A549 (cell line): ENCODE results near the gene GARIN1A. TPM values are rescaled to one million over a fixed set of nuclear protein-coding genes. Genes with fewer than 3 reads are reported as not detected.

Source experiments
- ATAC-seq, 2 experiments: fragments of 200-7000 bp in 1 of 2; fragments of >200 bp in 1 of 2; cut with Nextera tagmentation in 1 of 2; cut with Tn5 transposase in 1 of 2; 3 replicates each; pipeline versions ENCODE4 v1.8.0 to v1.9.1; 2018 to 2020; ENCODE audit warnings: mild to moderate bottlenecking in 1 of 2, moderate library complexity in 1 of 2
- CTCF ChIA-PET: fragments of 300-600 bp; sonication (Branson Sonifier 250); formaldehyde crosslinking; extraction: SDS; loops from one replicate; lab custom pipeline; 2021; ENCODE audit warnings: antibody characterized with exemption, inconsistent platforms; lab: Yijun Ruan, JAX
- POLR2A ChIA-PET: fragments of 350-600 bp; formaldehyde crosslinking; extraction: SDS; loops from one replicate; lab custom pipeline; 2021; ENCODE audit warnings: antibody characterized with exemption, inconsistent platforms; lab: Yijun Ruan, JAX
- DNase-seq, 2 experiments: peaks; one replicate each; pipeline versions ENCODE4 v3.0.0 to v3.0.0-alpha.2; 2011 to 2016; ENCODE audit warnings: low read depth in 1 of 2, low spot score in 1 of 2
- FAIRE-seq: peaks from 2 replicates; lab custom pipeline; 2011; peaks lifted over from hg19 to GRCh38; lab: Jason Lieb, UNC
- H3K27ac ChIP-seq, 2 experiments: fragments of >200 bp; sonication (Bioruptor Twin); formaldehyde crosslinking; 3 replicates each; pipeline ENCODE4 v1.5.1; 2016 to 2017
- H3K4me1 ChIP-seq: fragments of >200 bp; sonication (Bioruptor Twin); formaldehyde crosslinking; 3 replicates; pipeline ENCODE4 v1.6.1; 2016
- H3K4me2 ChIP-seq: fragments of >200 bp; sonication (Bioruptor Twin); formaldehyde crosslinking; 3 replicates; pipeline ENCODE4 v1.6.1; 2016
- H3K4me3 ChIP-seq: fragments of >200 bp; sonication (Bioruptor Twin); formaldehyde crosslinking; 3 replicates; pipeline ENCODE4 v1.5.1; 2016
- H3K9me3 ChIP-seq: fragments of >200 bp; sonication (Bioruptor Twin); formaldehyde crosslinking; 3 replicates; pipeline ENCODE4 v1.6.1; 2016
- BHLHE40 ChIP-seq: IDR thresholded peaks from 2 replicates; pipeline ENCODE4 v1.6.1; 2012; ENCODE audit warnings: low read depth, low read length, inconsistent platforms
- CBX2 ChIP-seq: fragments of 200-600 bp; sonication (generic); IDR thresholded peaks from 2 replicates; pipeline ENCODE4 v1.6.1; 2016; ENCODE audit warnings: low read depth, mild to moderate bottlenecking, borderline replicate concordance
- CHD4 ChIP-seq: fragments of 200-600 bp; sonication (generic); IDR thresholded peaks from 2 replicates; pipeline ENCODE4 v1.6.1; 2016; ENCODE audit warnings: antibody characterized with exemption, mild to moderate bottlenecking, borderline replicate concordance
- EHF ChIP-seq: fragments of 250-450 bp; sonication (Bioruptor Pico); IDR thresholded peaks from 2 replicates; pipeline ENCODE4 v1.5.0; 2020; ENCODE audit warnings: mild to moderate bottlenecking
- EP300 ChIP-seq, 2 experiments: fragments of >200 bp; sonication (Bioruptor Twin); formaldehyde crosslinking; IDR thresholded peaks; 2 replicates in 1 of 2; 3 replicates in 1 of 2; pipeline ENCODE4 v1.6.1; 2016 to 2017
- FOSL2 ChIP-seq, 2 experiments: fragments of 450-650 bp in 1 of 2; fragments of >200 bp in 1 of 2; sonication (Bioruptor Twin) in 1 of 2; formaldehyde crosslinking; IDR thresholded peaks; 2 replicates each; pipeline versions ENCODE4 v1.5.0 to v1.6.1; 2016 to 2020; ENCODE audit warnings: mild to moderate bottlenecking in 1 of 2, moderate library complexity in 1 of 2
- FOXS1 ChIP-seq: fragments of 250-450 bp; sonication (Bioruptor Pico); IDR thresholded peaks from 2 replicates; pipeline ENCODE4 v1.5.0; 2020; ENCODE audit warnings: mild to moderate bottlenecking, moderate library complexity
- GATA3 ChIP-seq: IDR thresholded peaks from 2 replicates; pipeline ENCODE4 v1.6.1; 2012; ENCODE audit warnings: borderline replicate concordance
- HOXA7 ChIP-seq: fragments of 250-450 bp; sonication (Bioruptor Pico); IDR thresholded peaks from 2 replicates; pipeline ENCODE4 v1.5.0; 2020; ENCODE audit warnings: mild to moderate bottlenecking, moderate library complexity
- HOXB5 ChIP-seq: fragments of 250-450 bp; sonication (Bioruptor Pico); IDR thresholded peaks from 2 replicates; pipeline ENCODE4 v1.5.0; 2020; ENCODE audit warnings: mild to moderate bottlenecking, moderate library complexity
- JUN ChIP-seq, 2 experiments: fragments of >200 bp; sonication (Bioruptor Twin); formaldehyde crosslinking; IDR thresholded peaks; 2 replicates in 1 of 2; 3 replicates in 1 of 2; pipeline ENCODE4 v1.6.1; 2016 to 2017
- KDM5A ChIP-seq: fragments of 200-600 bp; sonication (generic); IDR thresholded peaks from 2 replicates; pipeline ENCODE4 v1.6.1; 2016; ENCODE audit warnings: antibody characterized with exemption, mild to moderate bottlenecking
- MAZ ChIP-seq: fragments of 150-350 bp; IDR thresholded peaks from 2 replicates; pipeline ENCODE4 v1.6.1; 2014; ENCODE audit warnings: antibody characterized with exemption, low read depth, low read length, borderline replicate concordance
- MYC ChIP-seq: IDR thresholded peaks from 2 replicates; pipeline ENCODE4 v1.6.1; 2012; ENCODE audit warnings: mild to moderate bottlenecking, inconsistent platforms, low read length, improper control_type of control experiment, borderline replicate concordance
- POLR2A ChIP-seq: IDR thresholded peaks from 2 replicates; pipeline ENCODE4 v1.6.1; 2012; ENCODE audit warnings: mild to moderate bottlenecking, low read length
- RAD21 ChIP-seq, 2 experiments: fragments of >200 bp in 1 of 2; sonication (Bioruptor Twin) in 1 of 2; formaldehyde crosslinking in 1 of 2; IDR thresholded peaks in 1 of 2; conservative IDR thresholded peaks in 1 of 2; 2 replicates in 1 of 2; 3 replicates in 1 of 2; pipeline ENCODE4 v1.6.1; 2012 to 2018; ENCODE audit warnings: inconsistent platforms in 1 of 2
- RFX5 ChIP-seq: fragments of 450-650 bp; IDR thresholded peaks from 2 replicates; pipeline ENCODE4 v1.7.1; 2014; ENCODE audit warnings: antibody characterized with exemption, mild to moderate bottlenecking, moderate library complexity
- SMC3 ChIP-seq: fragments of >200 bp; sonication (Bioruptor Twin); formaldehyde crosslinking; IDR thresholded peaks from 3 replicates; pipeline ENCODE4 v1.6.1; 2018; ENCODE audit warnings: inconsistent platforms
- SREBF2 ChIP-seq: fragments of 450-650 bp; IDR thresholded peaks from 2 replicates; pipeline ENCODE4 v1.6.1; 2014; ENCODE audit warnings: mild to moderate bottlenecking, moderate library complexity
- TP53 ChIP-seq: fragments of 250-450 bp; sonication (Bioruptor Pico); IDR thresholded peaks from 2 replicates; pipeline ENCODE4 v1.5.0; 2021; ENCODE audit warnings: mild to moderate bottlenecking, moderate library complexity
- ZC3H11A ChIP-seq: fragments of 450-650 bp; IDR thresholded peaks from 2 replicates; pipeline ENCODE4 v1.6.1; 2014; ENCODE audit warnings: antibody characterized with exemption, mild to moderate bottlenecking
- ZNF302 ChIP-seq: fragments of 250-450 bp; sonication (Bioruptor Pico); IDR thresholded peaks from 2 replicates; pipeline ENCODE4 v1.9.0; 2021; ENCODE audit warnings: inconsistent platforms, mild to moderate bottlenecking, moderate library complexity
- WGBS: methylation state at CpG from one replicate; pipeline ENCODE4 v1.1.6; 2017; ENCODE audit errors: missing lambda C conversion rate; 5-methylcytosine and 5-hydroxymethylcytosine counted together
- polyA plus RNA-seq, 4 experiments: library from polyadenylated mRNA; depleted of rRNA in 3 of 4; stranded (reverse); fragments of >200 nt; fragmentation: RNase III in 1 of 4; extraction: RNeasy Plus Mini Kit Qiagen cat#74134 plus additional on column Dnase treatment in 1 of 4; gene quantifications; 2 replicates in 3 of 4; 3 replicates in 1 of 4; pipeline ENCODE4 v1.2.3, GENCODE V29; 2011 to 2017
- TF ChIP-seq, protein P1 (sequence below): IDR thresholded peaks from 2 replicates; pipeline ENCODE4 v1.6.1; 2012; ENCODE audit warnings: low read depth, borderline replicate concordance
- TF ChIP-seq, protein P2 (sequence below): fragments of >200 bp; sonication (Bioruptor Twin); formaldehyde crosslinking; IDR thresholded peaks from 3 replicates; pipeline ENCODE4 v1.6.1; 2016
- TF ChIP-seq, protein P3 (sequence below): fragments of >200 bp; sonication (Bioruptor Twin); formaldehyde crosslinking; IDR thresholded peaks from 3 replicates; pipeline ENCODE4 v1.5.1; 2016
- TF ChIP-seq, protein P4 (sequence below): fragments of 150-350 bp; IDR thresholded peaks from 2 replicates; pipeline ENCODE4 v1.6.1; 2014; ENCODE audit warnings: low read depth, mild to moderate bottlenecking, low read length
- TF ChIP-seq, protein P5 (sequence below): fragments of 250-450 bp; sonication (Bioruptor Pico); IDR thresholded peaks from 2 replicates; pipeline ENCODE4 v1.5.0; 2021; ENCODE audit warnings: mild to moderate bottlenecking, moderate library complexity, borderline replicate concordance

Gene GARIN1A
- polyA plus RNA-seq, 2 of the 4 experiments (the other 2 are of a cell fraction) = 0.30 to 0.37 TPM

DNA sequence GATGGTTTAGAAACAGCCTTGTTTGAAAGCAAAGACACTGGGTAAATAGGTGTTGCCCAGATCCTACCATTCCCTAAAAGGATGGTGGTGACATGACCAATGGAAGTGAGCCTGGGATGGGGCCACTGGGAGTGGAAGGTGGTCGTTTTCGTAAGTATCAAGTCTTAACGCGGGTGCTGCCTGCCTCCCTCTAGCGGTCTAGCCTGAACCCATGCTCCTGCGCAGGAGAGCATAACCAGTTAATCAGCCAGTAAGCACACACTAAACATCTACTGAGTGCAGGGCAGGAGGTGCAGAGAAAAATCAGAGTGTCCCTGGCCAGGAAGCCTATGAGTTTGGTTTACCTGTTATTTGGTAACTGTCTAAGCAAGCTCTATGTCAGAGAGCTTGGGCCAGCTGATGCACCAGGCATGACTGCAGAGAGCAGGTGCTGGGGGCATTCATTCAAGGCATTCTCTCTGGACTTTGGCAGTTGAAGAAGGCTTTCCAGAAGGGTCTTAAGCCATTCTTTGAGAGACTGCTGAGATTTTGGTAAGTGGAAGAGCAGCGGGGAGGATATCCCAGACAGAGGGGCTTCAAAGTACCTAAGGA is 930 bp downstream of the GARIN1A start:
- H3K4me3 ChIP-seq = no peak overlapping the region
- peak in 1 of 2 experiments; percentile 43 for DNase-seq
- TF ChIP-seq SMC3 (0 out of 3 replicates have a peak, but pooled peaks have one; percentile 14), GATA3 (no peak), SREBF2 (no peak), JUN (IDR thresholded peaks at IDR 0.05) (no peak), KDM5A (no peak), EP300 (IDR thresholded peaks at IDR 0.05) (no peak)
- TF ChIP-seq, protein P1, sequence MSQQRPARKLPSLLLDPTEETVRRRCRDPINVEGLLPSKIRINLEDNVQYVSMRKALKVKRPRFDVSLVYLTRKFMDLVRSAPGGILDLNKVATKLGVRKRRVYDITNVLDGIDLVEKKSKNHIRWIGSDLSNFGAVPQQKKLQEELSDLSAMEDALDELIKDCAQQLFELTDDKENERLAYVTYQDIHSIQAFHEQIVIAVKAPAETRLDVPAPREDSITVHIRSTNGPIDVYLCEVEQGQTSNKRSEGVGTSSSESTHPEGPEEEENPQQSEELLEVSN = no peak
- TF ChIP-seq, protein P2, sequence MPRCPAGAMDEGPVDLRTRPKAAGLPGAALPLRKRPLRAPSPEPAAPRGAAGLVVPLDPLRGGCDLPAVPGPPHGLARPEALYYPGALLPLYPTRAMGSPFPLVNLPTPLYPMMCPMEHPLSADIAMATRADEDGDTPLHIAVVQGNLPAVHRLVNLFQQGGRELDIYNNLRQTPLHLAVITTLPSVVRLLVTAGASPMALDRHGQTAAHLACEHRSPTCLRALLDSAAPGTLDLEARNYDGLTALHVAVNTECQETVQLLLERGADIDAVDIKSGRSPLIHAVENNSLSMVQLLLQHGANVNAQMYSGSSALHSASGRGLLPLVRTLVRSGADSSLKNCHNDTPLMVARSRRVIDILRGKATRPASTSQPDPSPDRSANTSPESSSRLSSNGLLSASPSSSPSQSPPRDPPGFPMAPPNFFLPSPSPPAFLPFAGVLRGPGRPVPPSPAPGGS = no peak
- TF ChIP-seq, protein P3, sequence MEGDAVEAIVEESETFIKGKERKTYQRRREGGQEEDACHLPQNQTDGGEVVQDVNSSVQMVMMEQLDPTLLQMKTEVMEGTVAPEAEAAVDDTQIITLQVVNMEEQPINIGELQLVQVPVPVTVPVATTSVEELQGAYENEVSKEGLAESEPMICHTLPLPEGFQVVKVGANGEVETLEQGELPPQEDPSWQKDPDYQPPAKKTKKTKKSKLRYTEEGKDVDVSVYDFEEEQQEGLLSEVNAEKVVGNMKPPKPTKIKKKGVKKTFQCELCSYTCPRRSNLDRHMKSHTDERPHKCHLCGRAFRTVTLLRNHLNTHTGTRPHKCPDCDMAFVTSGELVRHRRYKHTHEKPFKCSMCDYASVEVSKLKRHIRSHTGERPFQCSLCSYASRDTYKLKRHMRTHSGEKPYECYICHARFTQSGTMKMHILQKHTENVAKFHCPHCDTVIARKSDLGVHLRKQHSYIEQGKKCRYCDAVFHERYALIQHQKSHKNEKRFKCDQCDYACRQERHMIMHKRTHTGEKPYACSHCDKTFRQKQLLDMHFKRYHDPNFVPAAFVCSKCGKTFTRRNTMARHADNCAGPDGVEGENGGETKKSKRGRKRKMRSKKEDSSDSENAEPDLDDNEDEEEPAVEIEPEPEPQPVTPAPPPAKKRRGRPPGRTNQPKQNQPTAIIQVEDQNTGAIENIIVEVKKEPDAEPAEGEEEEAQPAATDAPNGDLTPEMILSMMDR = peak; percentile 33
- ATAC-seq = peak; percentile 78 to 87
- H3K27ac ChIP-seq = no peak overlapping the region
- H3K4me1 ChIP-seq = no peaks in the 10 kb centered on the region
- no peaks in the 10 kb centered on the region for H3K9me3 ChIP-seq
- no peak overlapping the region for H3K4me2 ChIP-seq
- CTCF ChIA-PET = interaction anchor here (0.8 to 2.3 kb wide), 6 partner anchors 9 to 207 kb away, joined by 3 to 8 read pairs (median 3); no protein-coding TSS in a partner anchor
- WGBS = 24% methylated on average over 7 of the region's 7 CpGs
- no peak for FAIRE-seq
- POLR2A ChIA-PET = interaction anchor here (0.6 kb wide), 1 partner anchor 207 kb away, joined by 3 read pairs; no protein-coding TSS in a partner anchor

DNA sequence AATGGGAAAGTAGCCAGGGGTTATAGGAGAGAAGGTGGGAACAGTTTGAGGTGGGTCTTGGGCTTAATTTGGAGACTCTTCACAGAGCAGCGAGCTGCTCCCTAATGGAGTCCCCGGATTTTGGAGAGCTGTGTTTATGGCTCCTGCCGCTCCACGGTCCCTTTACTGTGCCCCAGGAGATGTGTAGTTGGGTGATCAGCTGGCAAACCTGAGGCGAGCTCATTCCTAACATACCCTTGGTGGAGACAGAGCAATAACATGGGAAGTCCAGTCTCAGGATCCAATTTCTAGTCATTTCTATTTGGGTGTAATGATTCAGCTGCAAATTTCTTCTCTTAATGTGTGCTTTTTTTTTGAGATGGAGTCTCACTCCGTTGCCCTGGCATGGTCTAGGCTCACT is 1.5 kb downstream of the GARIN1A start:
- no peak for TF ChIP-seq BHLHE40
- no peak for TF ChIP-seq FOSL2 (IDR thresholded peaks at IDR 0.05)
- no peak for TF ChIP-seq FOSL2 (CRISPR knock-in tag; IDR thresholded peaks at IDR 0.05)
- TF ChIP-seq, protein P4, sequence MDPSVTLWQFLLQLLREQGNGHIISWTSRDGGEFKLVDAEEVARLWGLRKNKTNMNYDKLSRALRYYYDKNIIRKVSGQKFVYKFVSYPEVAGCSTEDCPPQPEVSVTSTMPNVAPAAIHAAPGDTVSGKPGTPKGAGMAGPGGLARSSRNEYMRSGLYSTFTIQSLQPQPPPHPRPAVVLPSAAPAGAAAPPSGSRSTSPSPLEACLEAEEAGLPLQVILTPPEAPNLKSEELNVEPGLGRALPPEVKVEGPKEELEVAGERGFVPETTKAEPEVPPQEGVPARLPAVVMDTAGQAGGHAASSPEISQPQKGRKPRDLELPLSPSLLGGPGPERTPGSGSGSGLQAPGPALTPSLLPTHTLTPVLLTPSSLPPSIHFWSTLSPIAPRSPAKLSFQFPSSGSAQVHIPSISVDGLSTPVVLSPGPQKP = no peak
- TF ChIP-seq ZC3H11A = no peak
- no peak for TF ChIP-seq JUN (IDR thresholded peaks at IDR 0.05)
- TF ChIP-seq, protein P1 = no peak
- TF ChIP-seq RAD21 (conservative IDR thresholded peaks at IDR 0.05 in 1 of 2, IDR thresholded peaks at IDR 0.05 in 1 of 2) = no peak
- no peak for TF ChIP-seq EHF (CRISPR knock-in tag)
- TF ChIP-seq CHD4 = no peak
- TF ChIP-seq FOXS1 (CRISPR knock-in tag) = no peak
- TF ChIP-seq RFX5 = no peak
- no peak for TF ChIP-seq TP53 (CRISPR knock-in tag)
- no peak for TF ChIP-seq ZNF302 (CRISPR knock-in tag)
- TF ChIP-seq, protein P5, sequence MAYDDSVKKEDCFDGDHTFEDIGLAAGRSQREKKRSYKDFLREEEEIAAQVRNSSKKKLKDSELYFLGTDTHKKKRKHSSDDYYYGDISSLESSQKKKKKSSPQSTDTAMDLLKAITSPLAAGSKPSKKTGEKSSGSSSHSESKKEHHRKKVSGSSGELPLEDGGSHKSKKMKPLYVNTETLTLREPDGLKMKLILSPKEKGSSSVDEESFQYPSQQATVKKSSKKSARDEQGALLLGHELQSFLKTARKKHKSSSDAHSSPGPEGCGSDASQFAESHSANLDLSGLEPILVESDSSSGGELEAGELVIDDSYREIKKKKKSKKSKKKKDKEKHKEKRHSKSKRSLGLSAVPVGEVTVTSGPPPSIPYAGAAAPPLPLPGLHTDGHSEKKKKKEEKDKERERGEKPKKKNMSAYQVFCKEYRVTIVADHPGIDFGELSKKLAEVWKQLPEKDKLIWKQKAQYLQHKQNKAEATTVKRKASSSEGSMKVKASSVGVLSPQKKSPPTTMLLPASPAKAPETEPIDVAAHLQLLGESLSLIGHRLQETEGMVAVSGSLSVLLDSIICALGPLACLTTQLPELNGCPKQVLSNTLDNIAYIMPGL = no peak
- TF ChIP-seq POLR2A = no peak
- no peak for TF ChIP-seq HOXB5 (CRISPR knock-in tag)
- no peak for TF ChIP-seq CBX2
- TF ChIP-seq MYC = no peak
- TF ChIP-seq MAZ = no peak
- TF ChIP-seq HOXA7 (CRISPR knock-in tag) = no peak
- H3K9me3 ChIP-seq = no peaks in the 10 kb centered on the region
- ATAC-seq = no peak
- no peak overlapping the region for H3K27ac ChIP-seq
- no peaks in the 10 kb centered on the region for H3K4me1 ChIP-seq
- H3K4me2 ChIP-seq = no peak overlapping the region
- FAIRE-seq = no peak
- DNase-seq = no peak
- no peak overlapping the region for H3K4me3 ChIP-seq
- POLR2A ChIA-PET = no interaction called here
- CTCF ChIA-PET = interaction anchor here (0.9 to 2.3 kb wide), 3 partner anchors 8 to 207 kb away, joined by 3 to 8 read pairs (median 6); no protein-coding TSS in a partner anchor
- WGBS = 48% methylated on average over 6 of the region's 6 CpGs
